Neural progenitor cell (in vitro differentiated cells): ENCODE measurements around the gene PLA2G4F. TPM values are rescaled to one million over a fixed set of nuclear protein-coding genes. Genes with fewer than 3 reads are reported as not detected.
A peak's percentile ranks its signal among the peaks of the same experiment; 100 is the strongest.

ENCODE experiments used
- DNase-seq: peaks from one replicate; pipeline ENCODE4 v3.0.0-alpha.2; 2016; ENCODE audit warnings: low spot score
- H2AFZ ChIP-seq: fragments of 200-600 bp; sonication (generic); replicated peaks from 2 replicates; pipeline ENCODE4 v1.6.1; 2016; ENCODE audit warnings: antibody characterized with exemption
- H3F3A ChIP-seq: fragments of 200-600 bp; sonication (generic); 2 replicates; pipeline ENCODE4 v1.6.1; 2016; ENCODE audit warnings: antibody characterized with exemption, low read depth
- H3K27ac ChIP-seq: fragments of 200-600 bp; sonication (generic); 2 replicates; pipeline ENCODE4 v1.5.1; 2016; ENCODE audit warnings: mild to moderate bottlenecking
- H3K27me3 ChIP-seq: fragments of 200-600 bp; sonication (generic); 2 replicates; pipeline ENCODE4 v1.6.1; 2016; ENCODE audit warnings: mild to moderate bottlenecking, moderate library complexity
- H3K36me3 ChIP-seq: fragments of 200-600 bp; sonication (generic); 2 replicates; pipeline ENCODE4 v1.5.1; 2016
- H3K4me1 ChIP-seq: fragments of 200-600 bp; sonication (generic); 2 replicates; pipeline ENCODE4 v1.6.1; 2016; ENCODE audit warnings: mixed run types
- H3K4me2 ChIP-seq: fragments of 200-600 bp; sonication (generic); 2 replicates; pipeline ENCODE4 v1.6.1; 2016
- H3K4me3 ChIP-seq: fragments of 200-600 bp; sonication (generic); 2 replicates; pipeline ENCODE4 v1.5.1; 2016
- H3K79me2 ChIP-seq: fragments of 200-600 bp; sonication (generic); 2 replicates; pipeline ENCODE4 v1.6.1; 2016; ENCODE audit warnings: low read depth
- H3K9ac ChIP-seq: fragments of 200-600 bp; sonication (generic); 2 replicates; pipeline ENCODE4 v1.6.1; 2016
- H3K9me3 ChIP-seq: fragments of 200-600 bp; sonication (generic); 2 replicates; pipeline ENCODE4 v1.5.1; 2016; ENCODE audit warnings: low read depth
- H4K20me1 ChIP-seq: fragments of 200-600 bp; sonication (generic); 2 replicates; pipeline ENCODE4 v1.6.1; 2016; ENCODE audit warnings: low read depth
- H3K27ac Mint-ChIP-seq: 3 replicates; pipeline ENCODE4 v1.8.0; 2021; ENCODE audit warnings: mixed read lengths
- H3K27me3 Mint-ChIP-seq: 2 replicates; pipeline ENCODE4 v1.8.0; 2022; ENCODE audit warnings: low read depth, mild to moderate bottlenecking, inconsistent platforms, moderate library complexity, mixed read lengths; ENCODE audit not compliant: insufficient read depth
- H3K36me3 Mint-ChIP-seq: 3 replicates; pipeline ENCODE4 v1.8.0; 2021; ENCODE audit warnings: mixed read lengths
- H3K4me1 Mint-ChIP-seq: 3 replicates; pipeline ENCODE4 v1.8.0; 2021; ENCODE audit warnings: mixed read lengths
- H3K4me3 Mint-ChIP-seq: 3 replicates; pipeline ENCODE4 v1.8.0; 2021; ENCODE audit warnings: mild to moderate bottlenecking, moderate library complexity, mixed read lengths
- H3K9me3 Mint-ChIP-seq: 3 replicates; pipeline ENCODE4 v1.8.0; 2020; ENCODE audit warnings: mixed read lengths
- CTCF ChIP-seq: fragments of 200-600 bp; sonication (generic); IDR thresholded peaks from 2 replicates; pipeline ENCODE4 v1.5.1; 2017; ENCODE audit warnings: antibody characterized with exemption, mild to moderate bottlenecking
- EZH2 ChIP-seq: fragments of 200-600 bp; sonication (generic); IDR thresholded peaks from 2 replicates; pipeline ENCODE4 v1.6.1; 2017; ENCODE audit warnings: antibody characterized with exemption, mild to moderate bottlenecking, moderate library complexity
- EZH2phosphoT487 ChIP-seq: fragments of 200-600 bp; sonication (generic); IDR thresholded peaks from 2 replicates; pipeline ENCODE4 v1.6.1; 2017; ENCODE audit warnings: antibody characterized with exemption
- total RNA-seq: library from RNA; depleted of rRNA; stranded (reverse); fragments of >200 nt; gene quantifications from 2 replicates; pipeline ENCODE4 v1.2.3, GENCODE V29; 2015; ENCODE audit warnings: low replicate concordance

Gene PLA2G4F
- total RNA-seq, 1 donor from 2014 or later: not detected

DNA sequence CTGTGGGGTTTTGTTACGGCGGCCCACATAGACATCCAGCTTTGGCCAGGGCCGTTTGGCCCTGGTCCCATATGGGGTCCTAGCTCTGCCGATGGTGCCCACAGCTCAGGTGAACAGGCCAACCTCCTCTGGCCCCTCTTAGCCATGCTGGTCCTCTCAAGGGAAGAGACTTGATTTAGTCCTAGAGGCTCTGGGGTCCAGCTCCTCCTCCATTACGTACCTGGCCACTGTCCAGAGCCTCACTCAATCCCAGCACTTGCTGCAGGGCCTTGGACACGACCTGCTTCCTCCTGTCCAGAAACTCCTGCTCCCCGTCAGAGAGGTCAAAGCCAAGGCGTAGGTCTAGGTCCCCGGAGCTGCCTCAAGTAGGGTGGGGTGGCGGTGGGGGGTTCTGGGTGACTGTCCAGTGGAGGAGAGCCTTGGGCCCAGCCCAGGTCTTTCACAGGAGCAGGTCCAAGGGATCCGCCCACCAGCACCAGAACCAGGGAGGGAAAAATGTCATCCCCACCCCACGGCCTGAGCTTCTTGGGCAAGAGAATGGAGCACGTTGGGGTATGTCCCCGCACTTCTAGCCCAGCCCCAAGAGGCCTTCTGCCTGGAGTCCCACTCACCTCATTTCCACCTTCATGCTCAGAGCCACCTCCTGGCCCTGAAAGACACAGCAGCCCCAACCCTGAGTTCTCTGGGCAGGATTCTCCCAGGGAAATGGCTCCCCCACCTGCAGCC is 6.8 kb downstream of the PLA2G4F start:
- Histone ChIP-seq H3K27me3 (no peaks in the 10 kb centered on the region), H3K27ac (no peak overlapping the region), H3F3A (no peaks in the 10 kb centered on the region), H3K4me3 (no peak overlapping the region), H2AFZ (no peak overlapping the region), H3K9ac (no peak overlapping the region), H3K4me1 (no peaks in the 10 kb centered on the region), H3K79me2 (no peaks in the 10 kb centered on the region), H3K9me3 (no peaks in the 10 kb centered on the region), H3K36me3 (no peaks in the 10 kb centered on the region), H3K4me2 (no peak overlapping the region), H4K20me1 (no peaks in the 10 kb centered on the region)
- DNase-seq: no peak
- Mint-ChIP-seq H3K27ac (peak overlapping the region; percentile 37), H3K9me3 (no peaks in the 10 kb centered on the region), H3K36me3 (no peaks in the 10 kb centered on the region), H3K4me3 (no peak overlapping the region), H3K27me3 (peaks cover 11% of the 10 kb centered on the region), H3K4me1 (peaks cover 6% of the 10 kb centered on the region)
- TF ChIP-seq CTCF (no peak), EZH2phosphoT487 (no peak), EZH2 (no peak)

DNA sequence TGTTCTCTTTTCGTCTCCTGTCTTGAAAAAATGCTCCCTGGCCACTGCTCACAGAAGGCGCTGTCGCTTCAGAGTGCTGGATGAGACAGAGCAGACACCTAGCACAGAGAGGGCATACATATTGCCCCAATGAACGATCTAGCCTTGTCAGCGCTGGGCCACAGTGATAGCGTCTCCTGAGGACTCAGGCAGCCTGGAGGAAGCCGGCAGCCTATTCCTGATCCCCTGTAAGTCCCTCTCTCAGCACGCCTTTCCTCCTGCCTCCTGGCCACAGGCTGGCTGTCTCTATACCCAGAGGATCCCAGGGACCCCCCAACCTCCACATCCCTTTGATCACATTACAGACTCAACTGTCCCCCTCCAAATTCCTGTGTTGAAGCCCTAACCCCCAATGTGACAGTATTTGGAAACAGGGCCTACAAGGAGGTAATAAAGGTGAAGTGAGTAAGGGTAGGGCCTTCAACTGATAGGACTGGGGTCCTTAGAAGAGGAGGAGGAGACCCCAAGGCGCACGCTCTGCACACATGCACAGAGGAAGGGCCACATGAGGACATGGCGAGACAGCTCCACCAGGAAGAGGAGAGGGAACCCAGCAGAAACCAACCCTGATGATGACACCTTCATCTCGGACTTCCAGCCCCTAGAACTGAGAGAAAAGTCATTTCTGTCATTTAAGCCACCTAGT is 7.5 kb downstream of the PLA2G4F start:
- Histone ChIP-seq H3K9me3 (no peaks in the 10 kb centered on the region), H3F3A (no peaks in the 10 kb centered on the region), H3K4me3 (no peak overlapping the region), H3K79me2 (no peaks in the 10 kb centered on the region), H3K27ac (no peak overlapping the region), H3K27me3 (no peaks in the 10 kb centered on the region), H3K36me3 (no peaks in the 10 kb centered on the region), H2AFZ (peak overlapping the region; percentile 79), H3K9ac (no peak overlapping the region), H3K4me2 (no peak overlapping the region), H3K4me1 (no peaks in the 10 kb centered on the region), H4K20me1 (no peaks in the 10 kb centered on the region)
- Mint-ChIP-seq H3K36me3 (no peaks in the 10 kb centered on the region), H3K27me3 (peaks cover 11% of the 10 kb centered on the region), H3K9me3 (no peaks in the 10 kb centered on the region), H3K4me3 (no peak overlapping the region), H3K4me1 (peaks cover 6% of the 10 kb centered on the region), H3K27ac (peak overlapping the region; percentile 77)
- DNase-seq: no peak
- TF ChIP-seq CTCF: no peak
- no peak for TF ChIP-seq EZH2phosphoT487
- TF ChIP-seq EZH2: no peak

GRCh38 chr15:42147431-42147735 is 9.1 kb downstream of the PLA2G4F start:
- Histone ChIP-seq H3K9me3 (no peaks in the 10 kb centered on the region), H3K4me1 (no peaks in the 10 kb centered on the region), H3K27ac (no peak overlapping the region), H3K4me3 (no peak overlapping the region), H3K36me3 (no peaks in the 10 kb centered on the region), H4K20me1 (no peaks in the 10 kb centered on the region), H3K79me2 (no peaks in the 10 kb centered on the region), H2AFZ (no peak overlapping the region), H3F3A (no peaks in the 10 kb centered on the region), H3K4me2 (no peak overlapping the region), H3K9ac (no peak overlapping the region), H3K27me3 (no peaks in the 10 kb centered on the region)
- TF ChIP-seq EZH2phosphoT487 (no peak), EZH2 (no peak), CTCF (no peak)
- Mint-ChIP-seq H3K9me3 (peaks cover 3% of the 10 kb centered on the region), H3K4me1 (peaks cover 8% of the 10 kb centered on the region), H3K36me3 (no peaks in the 10 kb centered on the region), H3K27ac (no peak overlapping the region), H3K4me3 (no peak overlapping the region), H3K27me3 (peaks cover 11% of the 10 kb centered on the region)
- no peak for DNase-seq
